AG04450 (cell line): ENCODE measurements around the gene IPO5. TPM values are rescaled to one million over a fixed set of nuclear protein-coding genes. Genes with fewer than 3 reads are reported as not detected.

Experiments used
- CTCF ChIA-PET: fragments of 300-600, 350-600 bp; formaldehyde crosslinking; extraction: SDS; loops from one replicate; lab custom pipeline; 2022; ENCODE audit warnings: antibody characterized with exemption, inconsistent platforms; lab: Charles Lee
- POLR2A ChIA-PET: fragments of 350-600 bp; formaldehyde crosslinking; extraction: SDS; loops from one replicate; lab custom pipeline; 2021; ENCODE audit warnings: antibody characterized with exemption, inconsistent platforms; lab: Yijun Ruan, JAX
- DNase-seq: peaks from one replicate; pipeline ENCODE4 v3.0.0-alpha.2; 2011; ENCODE audit warnings: low read depth, low spot score
- H3K27ac ChIP-seq: one replicate; pipeline ENCODE4 v1.5.1; 2012; ENCODE audit warnings: low read depth, low read length, control low read depth
- H3K27me3 ChIP-seq: one replicate; pipeline ENCODE4 v1.6.0; 2012; ENCODE audit warnings: low read length; ENCODE audit not compliant: control insufficient read depth, insufficient read depth
- H3K4me3 ChIP-seq: 2 replicates; pipeline ENCODE4 v1.5.1; 2011; ENCODE audit warnings: mild to moderate bottlenecking, low read depth, low read length, control low read depth
- H3K9me3 ChIP-seq: 2 replicates; pipeline ENCODE4 v1.5.1; 2012; ENCODE audit warnings: low read length; ENCODE audit not compliant: control insufficient read depth, insufficient read depth
- polyA plus RNA-seq: library from polyadenylated mRNA; depleted of rRNA; stranded (reverse); fragments of >200 nt; gene quantifications from 2 replicates; pipeline ENCODE4 v1.2.3, GENCODE V29; 2011
- TF ChIP-seq, protein P1 (sequence below): IDR thresholded peaks from 2 replicates; pipeline ENCODE4 v1.5.1; 2011; ENCODE audit warnings: low read depth, low read length, control low read depth, inconsistent platforms

Gene IPO5
- polyA plus RNA-seq, 1 experiment: 164 TPM

DNA sequence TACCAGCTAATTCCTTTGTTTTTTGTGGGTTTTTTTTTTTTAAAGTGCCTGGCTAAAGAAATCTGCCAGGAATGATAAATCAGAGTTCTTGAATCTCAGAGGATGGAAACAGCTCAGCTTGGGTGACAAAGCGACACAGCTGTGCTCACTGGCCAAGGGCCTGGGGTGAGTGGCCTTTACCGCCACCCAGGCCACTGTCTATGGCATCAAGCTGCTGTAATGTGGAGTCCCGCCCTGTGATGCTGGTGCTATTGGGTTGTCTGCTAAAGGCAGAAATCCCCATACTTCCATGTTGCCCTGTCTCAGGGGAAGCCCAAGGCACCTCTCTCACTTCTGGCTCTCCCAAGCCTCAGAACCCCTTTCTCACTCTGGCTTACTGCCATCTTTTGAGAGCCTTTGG lies 106.8 kb downstream of the IPO5 start:
- ChIA-PET POLR2A (no interaction called here), CTCF (no interaction called here)
- Histone ChIP-seq H3K9me3 (no peaks in the 10 kb centered on the region), H3K27ac (no peak overlapping the region), H3K27me3 (peaks cover 2% of the 10 kb centered on the region), H3K4me3 (no peak overlapping the region)
- TF ChIP-seq, protein P1, sequence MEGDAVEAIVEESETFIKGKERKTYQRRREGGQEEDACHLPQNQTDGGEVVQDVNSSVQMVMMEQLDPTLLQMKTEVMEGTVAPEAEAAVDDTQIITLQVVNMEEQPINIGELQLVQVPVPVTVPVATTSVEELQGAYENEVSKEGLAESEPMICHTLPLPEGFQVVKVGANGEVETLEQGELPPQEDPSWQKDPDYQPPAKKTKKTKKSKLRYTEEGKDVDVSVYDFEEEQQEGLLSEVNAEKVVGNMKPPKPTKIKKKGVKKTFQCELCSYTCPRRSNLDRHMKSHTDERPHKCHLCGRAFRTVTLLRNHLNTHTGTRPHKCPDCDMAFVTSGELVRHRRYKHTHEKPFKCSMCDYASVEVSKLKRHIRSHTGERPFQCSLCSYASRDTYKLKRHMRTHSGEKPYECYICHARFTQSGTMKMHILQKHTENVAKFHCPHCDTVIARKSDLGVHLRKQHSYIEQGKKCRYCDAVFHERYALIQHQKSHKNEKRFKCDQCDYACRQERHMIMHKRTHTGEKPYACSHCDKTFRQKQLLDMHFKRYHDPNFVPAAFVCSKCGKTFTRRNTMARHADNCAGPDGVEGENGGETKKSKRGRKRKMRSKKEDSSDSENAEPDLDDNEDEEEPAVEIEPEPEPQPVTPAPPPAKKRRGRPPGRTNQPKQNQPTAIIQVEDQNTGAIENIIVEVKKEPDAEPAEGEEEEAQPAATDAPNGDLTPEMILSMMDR: no peak
- DNase-seq: no peak

DNA sequence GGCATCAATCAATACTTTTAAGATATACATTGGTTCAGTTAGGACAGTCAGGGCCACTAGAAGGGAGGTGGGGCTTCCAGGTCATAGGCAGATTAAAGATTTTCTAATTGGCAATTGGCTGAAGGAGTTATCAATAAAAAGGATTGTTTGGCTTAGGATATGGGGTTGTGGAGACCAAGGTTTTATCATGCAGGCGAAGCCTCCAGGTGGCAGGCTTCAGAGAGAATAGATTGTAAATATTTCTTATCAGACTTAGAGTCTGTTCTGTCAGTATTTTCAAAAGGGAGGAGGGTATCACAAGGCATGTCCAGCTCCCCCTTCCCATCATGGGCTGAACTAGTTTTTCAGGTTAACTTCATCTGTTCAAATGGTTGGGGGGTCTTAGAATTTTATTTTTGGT lies 112.0 kb downstream of the IPO5 start:
- H3K27ac ChIP-seq: no peak overlapping the region
- CTCF ChIA-PET: no interaction called here
- no peak for DNase-seq
- POLR2A ChIA-PET: no interaction called here
- no peaks in the 10 kb centered on the region for H3K27me3 ChIP-seq
- no peak overlapping the region for H3K4me3 ChIP-seq
- TF ChIP-seq, protein P1: no peak
- no peaks in the 10 kb centered on the region for H3K9me3 ChIP-seq

DNA sequence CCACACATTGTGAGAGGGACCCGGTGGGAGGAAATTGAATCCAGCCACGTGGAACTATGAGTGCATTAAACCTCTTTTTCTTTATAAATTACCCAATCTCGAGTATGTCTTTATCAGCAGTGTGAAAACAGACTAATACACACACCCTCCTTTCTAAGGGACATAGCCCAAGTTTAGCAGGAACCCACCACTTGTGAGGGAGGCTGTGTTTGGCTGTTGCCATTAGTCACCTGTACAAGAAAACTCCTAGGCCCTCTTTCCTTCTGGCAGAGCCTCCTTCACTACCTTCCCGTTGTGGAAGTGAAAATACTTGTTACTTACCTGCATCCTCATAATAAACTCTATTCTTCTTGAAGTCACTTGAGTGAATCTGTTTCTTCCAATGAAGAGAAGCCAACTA lies 113.2 kb downstream of the IPO5 start:
- H3K27me3 ChIP-seq: no peaks in the 10 kb centered on the region
- no peaks in the 10 kb centered on the region for H3K9me3 ChIP-seq
- no peak overlapping the region for H3K27ac ChIP-seq
- ChIA-PET POLR2A (no interaction called here), CTCF (interaction anchor here (0.9 to 1.1 kb wide), 2 partner anchors 17 to 211 kb away, joined by 3 read pairs; no protein-coding TSS in a partner anchor)
- H3K4me3 ChIP-seq: no peak overlapping the region
- TF ChIP-seq, protein P1: no peak
- no peak for DNase-seq

DNA sequence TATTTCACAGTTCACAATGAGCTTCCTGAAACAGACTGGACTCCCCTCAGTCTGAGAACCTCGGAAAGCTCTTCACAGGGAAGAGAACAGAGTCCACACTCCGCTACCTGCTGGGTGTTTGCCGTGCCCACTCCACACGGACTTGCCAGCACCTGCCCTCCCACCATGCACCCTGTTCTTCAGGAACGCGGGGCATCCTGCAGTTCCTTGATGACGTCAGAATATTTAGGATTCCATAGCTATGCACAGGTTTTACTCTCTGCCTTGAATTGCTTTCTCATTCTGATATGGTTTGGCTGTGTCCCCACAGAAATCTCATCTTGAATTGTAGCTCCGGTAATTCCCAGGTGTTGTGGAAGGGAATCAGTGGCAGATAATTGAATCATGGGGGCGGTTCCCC lies 115.0 kb downstream of the IPO5 start:
- TF ChIP-seq, protein P1: no peak
- ChIA-PET CTCF (no interaction called here), POLR2A (no interaction called here)

DNA sequence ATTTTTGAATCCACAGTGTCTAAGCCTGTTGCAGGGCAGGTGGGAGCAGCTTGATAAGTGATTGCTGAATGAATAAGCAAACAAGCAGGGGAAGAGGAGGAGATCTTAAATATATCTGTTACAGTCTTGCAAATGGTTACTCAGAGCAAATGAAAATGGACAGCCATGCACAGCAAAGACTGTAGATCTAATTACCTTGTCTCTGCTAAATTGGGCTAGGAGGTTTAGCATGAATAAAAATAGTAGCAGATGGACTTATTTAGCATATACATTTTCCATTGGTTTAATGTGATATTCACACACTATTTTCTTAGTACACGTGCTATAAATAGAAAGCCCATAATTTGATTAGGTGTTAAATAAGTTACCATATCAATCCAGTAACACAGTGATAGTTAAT lies 116.5 kb downstream of the IPO5 start:
- TF ChIP-seq, protein P1: no peak
- no peak for DNase-seq
- Histone ChIP-seq H3K9me3 (no peaks in the 10 kb centered on the region), H3K27ac (no peak overlapping the region), H3K27me3 (no peaks in the 10 kb centered on the region), H3K4me3 (no peak overlapping the region)
- ChIA-PET POLR2A (no interaction called here), CTCF (no interaction called here)

More for the DNA sequence above, 115.0 kb downstream of the IPO5 start:
- Histone ChIP-seq H3K27me3 (no peaks in the 10 kb centered on the region), H3K9me3 (no peaks in the 10 kb centered on the region), H3K4me3 (no peak overlapping the region), H3K27ac (no peak overlapping the region)
- DNase-seq: no peak
